ENCODE measurements around the gene SKAP1.
"Not testable (repeated sequence)": the region's sequence is repeated elsewhere in the genome, so short reads cannot be mapped to it uniquely, and the experiment has no call there.

The SKAP1 gene

DNA sequence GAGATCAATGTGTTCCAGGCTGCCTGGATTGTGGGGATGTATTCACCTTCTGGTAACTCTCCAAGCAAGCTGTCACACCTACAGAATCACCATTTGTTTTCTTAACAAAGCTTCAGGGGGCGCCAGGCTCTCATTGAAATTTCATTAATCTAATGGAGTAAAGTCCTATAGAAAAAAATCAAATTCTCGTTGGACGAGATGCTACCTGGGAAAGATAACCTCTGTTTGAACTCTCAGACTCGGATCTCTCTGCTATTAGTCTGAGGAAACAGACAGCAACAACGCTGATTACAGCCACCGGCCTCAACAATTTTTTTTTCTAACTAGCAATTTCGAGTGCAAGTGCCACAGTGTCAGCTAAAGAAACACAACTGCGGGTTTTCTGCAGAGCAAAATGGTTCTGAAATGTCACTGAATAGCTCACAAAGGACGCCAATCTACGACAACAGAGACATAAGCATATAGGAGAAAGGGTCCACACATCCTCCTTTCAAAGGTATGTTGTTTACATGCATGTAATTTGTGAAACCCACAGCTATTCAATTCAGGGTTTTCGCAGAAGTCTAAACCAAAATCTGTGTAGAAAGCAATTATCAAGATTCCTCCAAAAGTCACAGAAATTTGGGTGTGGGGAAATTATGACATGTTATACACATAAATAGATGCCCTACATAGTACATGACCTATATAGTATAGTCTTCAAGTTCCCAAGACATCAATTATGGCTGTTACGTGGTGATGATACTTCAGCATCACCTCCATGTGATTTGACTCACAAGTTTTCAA is 135.8 kb downstream of the SKAP1 start:
- DNase-seq (ENCODE audit: insufficient read length, low spot score) (no peak), FAIRE-seq (no peak)

DNA sequence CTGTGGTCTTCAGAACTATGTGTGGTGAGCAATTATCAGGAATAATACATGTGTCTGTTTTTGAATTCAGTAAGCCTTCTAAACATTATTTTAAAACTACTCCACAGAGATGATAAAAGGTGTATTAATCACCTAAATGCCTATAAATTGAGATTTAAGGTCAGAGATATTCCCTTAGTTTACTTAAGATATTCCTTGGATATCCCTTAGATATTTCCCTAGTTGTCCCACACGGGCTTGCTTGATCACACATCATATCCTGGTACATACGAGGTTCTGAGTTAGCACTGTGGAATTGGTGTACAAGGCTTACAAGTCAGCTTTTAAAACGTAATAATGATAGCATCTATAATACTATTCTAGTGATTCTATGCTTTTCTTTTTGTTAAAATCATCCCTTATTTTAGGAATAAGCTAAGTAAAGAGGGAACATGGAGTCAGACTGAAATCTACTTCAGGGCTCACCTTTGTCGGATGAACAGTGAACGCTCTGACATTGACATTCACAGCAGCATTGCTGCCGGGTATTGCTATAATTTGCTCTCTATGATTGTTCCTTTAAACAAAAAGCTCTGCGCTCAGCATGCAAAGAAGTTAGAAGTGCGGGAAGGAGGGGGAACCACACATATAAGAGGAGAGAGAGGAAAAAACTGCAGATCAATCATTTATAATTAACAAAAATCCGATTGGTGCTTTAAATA is 136.5 kb downstream of the SKAP1 start:
- DNase-seq (ENCODE audit: insufficient read length, low spot score), result no peak
- peak; percentile 57 for FAIRE-seq

DNA sequence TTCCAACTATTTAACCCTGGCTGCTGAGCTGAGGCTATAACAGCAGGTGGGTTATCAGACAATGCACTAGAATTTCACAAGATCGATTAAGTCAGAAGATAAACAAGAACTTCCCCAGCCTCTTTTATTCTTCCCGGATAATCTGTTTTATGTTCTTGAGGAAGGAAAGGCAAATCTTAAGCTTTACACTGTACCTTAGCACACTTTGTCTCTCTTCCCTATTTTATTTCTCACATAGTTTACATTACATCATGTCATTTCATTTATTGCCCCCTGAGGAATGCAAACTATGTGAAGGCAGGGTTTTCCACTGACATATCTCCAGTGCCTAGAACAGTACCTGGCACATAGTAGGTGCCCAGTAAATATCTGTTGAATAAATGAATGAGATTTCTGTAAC is 139.6 kb downstream of the SKAP1 start:
- peak; percentile 40 for FAIRE-seq
- no peak for DNase-seq (ENCODE audit: insufficient read length, low spot score)

DNA sequence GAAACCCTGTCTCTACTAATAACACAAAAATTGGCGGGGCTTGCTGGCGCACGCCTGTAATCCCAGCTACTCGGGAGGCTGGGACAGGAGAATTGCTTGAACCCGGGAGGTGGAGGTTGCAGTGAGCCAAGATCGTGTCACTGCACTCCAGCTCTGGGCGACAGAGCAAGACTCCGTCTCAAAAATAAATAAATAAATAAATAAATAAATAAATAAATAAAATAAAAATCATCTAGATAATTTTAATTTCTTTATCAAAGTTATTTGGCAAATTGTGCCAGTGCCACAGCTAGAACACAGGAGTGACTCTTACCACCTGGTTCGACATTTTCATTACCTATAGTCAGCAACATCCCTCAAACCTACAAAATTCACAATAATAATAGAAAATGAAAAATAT is 143.1 kb downstream of the SKAP1 start:
- not testable (repeated sequence) for DNase-seq (ENCODE audit: insufficient read length, low spot score); FAIRE-seq

DNA sequence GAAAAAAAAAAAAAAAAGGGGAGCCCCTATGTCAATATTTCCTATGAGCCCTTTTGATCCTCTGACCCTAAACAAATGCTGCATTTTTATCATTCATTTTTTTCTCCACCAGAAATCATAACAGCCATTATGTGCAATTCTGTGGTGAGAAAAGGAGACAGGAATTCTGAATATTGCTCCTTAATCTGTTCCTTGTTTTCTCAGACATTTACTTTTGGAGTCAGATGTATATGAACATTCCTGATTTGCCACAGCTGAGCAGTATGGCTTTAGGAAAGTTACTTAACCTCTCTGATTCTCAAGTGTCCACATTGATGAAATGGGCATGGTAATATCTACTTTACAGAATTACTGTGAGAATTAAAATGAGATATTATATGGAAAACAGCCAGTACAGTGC is 144.4 kb downstream of the SKAP1 start:
- no peak for DNase-seq (ENCODE audit: insufficient read length, low spot score)
- no peak for FAIRE-seq

DNA sequence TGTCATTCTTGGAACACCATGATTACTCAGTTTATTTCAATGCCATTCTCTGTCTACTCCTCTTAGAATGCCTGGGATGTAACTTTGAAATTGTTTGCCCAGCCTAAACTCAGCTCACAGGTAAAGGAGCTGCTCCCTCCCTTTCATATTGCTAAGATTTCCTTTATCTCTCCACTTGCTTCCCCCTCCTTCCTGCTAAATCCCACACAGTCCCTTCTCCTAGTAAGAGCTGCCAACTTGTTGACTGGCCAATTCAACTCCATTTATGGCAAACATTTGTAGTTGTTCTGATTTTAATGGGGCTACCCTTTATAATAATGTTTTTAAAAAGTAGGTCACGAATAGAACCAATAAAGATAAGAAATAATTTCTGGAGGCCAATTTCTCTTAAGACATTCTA is 146.1 kb downstream of the SKAP1 start:
- DNase-seq (ENCODE audit: insufficient read length, low spot score), result no peak
- no peak for FAIRE-seq

DNA sequence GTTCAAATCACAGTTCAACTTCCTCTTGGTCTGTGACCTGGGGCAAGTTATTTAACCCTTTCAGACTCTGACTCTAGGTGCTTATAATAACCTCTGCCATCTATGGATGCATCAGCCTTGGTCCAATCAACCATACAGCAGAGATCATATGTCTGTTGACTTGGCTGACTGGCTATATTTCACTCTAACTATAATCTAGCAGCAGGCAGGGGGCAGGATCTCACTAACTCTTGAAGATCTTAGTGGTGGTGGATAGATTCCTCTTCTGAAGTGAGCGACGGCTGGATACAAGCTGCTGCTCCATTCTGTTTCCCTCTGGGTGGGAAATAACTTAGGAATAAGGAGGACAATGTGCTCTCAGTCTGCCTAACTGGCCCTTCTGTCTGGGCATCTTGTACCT is 146.6 kb downstream of the SKAP1 start:
- DNase-seq (ENCODE audit: insufficient read length, low spot score) (no peak), FAIRE-seq (peak; percentile 63)

DNA sequence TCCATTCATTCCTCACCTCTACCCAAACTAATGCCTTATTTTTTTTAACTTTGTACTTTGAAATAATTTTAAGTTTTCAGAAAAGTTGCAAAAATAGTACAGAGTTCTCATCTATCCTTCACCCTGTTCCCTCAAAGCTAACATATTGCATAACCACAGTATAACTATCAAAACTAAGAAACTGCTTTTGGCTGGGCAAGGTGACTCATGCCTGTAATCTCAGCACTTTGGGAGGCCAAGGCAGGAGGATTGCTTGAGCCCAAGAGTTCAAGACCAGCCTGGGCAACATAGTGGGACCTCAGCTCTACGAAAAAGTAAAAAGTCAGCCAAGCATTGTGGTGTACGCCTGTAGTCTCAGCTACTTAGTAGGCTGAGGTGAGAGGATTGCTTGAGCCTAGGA is 147.7 kb downstream of the SKAP1 start:
- no peak for FAIRE-seq

DNA sequence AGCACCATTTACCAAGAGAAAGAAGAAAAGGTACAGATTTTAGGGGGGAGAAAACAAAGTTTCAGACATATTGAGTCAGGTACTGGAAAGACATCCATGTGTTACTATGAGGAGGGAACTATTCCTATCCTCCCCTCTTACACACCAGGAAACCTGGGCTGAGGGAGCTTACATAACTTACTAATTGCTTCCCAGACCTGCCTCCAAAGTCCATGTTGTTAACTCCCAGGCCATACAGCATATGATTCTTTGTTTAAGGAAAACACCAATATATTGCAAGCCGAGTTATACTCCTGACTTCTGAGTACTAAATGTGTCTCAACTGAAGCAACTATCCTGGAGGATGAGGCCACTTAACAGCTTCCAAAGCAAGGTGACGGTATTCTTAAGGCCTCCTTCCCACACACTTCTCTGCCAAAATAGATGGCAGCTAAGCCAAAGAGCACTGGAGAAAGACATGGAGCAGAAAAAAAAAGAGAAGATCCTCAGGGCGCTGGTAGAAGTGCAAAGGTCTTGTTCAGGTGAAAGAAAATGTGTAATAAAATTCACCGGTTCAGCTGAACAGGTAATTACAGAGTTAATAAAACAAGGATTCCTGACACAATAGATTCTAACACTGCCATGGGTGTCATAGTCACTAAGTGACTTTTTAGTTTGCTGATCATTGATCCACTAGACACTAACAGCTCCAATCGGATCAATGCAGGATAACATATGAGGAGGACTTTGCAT is 151.1 kb downstream of the SKAP1 start:
- FAIRE-seq (no peak), DNase-seq (ENCODE audit: insufficient read length, low spot score) (no peak)

More for the DNA sequence above, 147.7 kb downstream of the SKAP1 start:
- DNase-seq (ENCODE audit: insufficient read length, low spot score), result no peak

DNA sequence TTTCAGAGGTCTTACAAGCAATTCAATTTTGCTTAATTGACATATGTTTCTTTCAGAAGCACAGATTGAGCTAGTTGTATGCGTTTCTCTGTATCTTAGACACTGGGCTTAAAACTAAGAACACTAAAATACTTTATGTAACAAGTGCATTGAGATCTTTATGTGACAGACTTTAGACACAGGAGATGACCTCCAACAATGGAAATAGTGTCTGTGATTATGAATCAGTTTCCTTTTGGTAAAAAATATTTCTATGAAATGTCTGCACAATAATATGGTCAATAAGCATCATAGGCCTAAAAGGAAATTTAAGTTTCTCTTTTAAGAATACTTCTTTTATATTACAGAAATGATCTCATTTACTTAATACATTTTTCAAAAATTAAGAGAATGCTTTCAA is 153.2 kb downstream of the SKAP1 start:
- FAIRE-seq (no peak), DNase-seq (ENCODE audit: insufficient read length, low spot score) (no peak)

DNA sequence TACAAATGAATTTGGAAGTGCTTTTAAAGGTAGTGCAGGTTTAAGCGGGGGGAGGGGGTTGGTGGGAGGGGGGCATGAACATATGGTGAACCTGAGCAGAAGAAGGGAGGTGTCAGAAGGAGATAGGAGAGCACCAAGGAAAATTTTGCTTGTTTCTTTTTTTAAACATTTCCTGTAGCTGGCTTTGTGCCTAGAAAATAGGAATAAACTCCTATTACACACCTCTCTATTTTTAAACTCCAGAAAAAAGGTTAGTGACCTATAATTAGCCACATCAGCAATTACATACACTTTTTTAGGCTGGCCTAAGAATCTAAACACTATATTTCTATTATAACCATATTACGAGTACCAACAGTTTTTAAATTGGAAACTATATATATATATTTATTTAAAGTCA is 159.1 kb downstream of the SKAP1 start:
- no peak for DNase-seq (ENCODE audit: insufficient read length, low spot score)
- no peak for FAIRE-seq

DNA sequence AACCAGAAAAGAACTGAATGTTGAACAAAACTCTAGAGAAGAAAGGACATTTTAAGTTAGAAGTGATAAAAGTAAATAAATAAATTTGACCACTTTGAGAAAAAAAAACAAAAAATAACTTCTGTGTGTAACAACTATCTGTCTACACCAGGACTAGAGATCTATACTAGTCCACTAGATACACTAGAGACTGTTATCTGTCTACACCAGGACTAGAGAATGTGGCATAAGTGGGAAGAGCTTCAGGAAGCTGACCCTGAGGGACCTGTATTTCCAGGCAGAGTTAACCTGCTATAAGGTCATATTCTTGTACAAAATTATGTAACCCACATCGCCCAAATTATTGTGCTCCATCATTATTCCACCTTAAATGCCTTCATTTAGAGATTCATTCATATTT is 160.8 kb downstream of the SKAP1 start:
- FAIRE-seq (no peak), DNase-seq (ENCODE audit: insufficient read length, low spot score) (no peak)

DNA sequence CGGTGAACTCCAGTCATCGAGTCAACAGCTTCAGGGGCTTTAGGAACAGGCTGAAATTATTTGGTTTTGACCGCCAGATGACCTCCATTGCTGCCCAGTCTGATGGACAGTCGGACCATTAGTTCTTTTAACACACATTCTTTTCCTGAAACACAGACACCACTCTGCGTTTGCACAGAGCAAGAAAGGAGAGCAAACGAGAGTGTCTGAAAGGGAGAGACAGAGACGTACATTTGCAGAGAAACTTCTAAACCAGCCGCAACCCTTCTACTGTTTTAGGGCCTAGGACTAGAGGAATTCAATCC is 166.3 kb downstream of the SKAP1 start:
- FAIRE-seq, result peak; percentile 64
- no peak for DNase-seq (ENCODE audit: insufficient read length, low spot score)

DNA sequence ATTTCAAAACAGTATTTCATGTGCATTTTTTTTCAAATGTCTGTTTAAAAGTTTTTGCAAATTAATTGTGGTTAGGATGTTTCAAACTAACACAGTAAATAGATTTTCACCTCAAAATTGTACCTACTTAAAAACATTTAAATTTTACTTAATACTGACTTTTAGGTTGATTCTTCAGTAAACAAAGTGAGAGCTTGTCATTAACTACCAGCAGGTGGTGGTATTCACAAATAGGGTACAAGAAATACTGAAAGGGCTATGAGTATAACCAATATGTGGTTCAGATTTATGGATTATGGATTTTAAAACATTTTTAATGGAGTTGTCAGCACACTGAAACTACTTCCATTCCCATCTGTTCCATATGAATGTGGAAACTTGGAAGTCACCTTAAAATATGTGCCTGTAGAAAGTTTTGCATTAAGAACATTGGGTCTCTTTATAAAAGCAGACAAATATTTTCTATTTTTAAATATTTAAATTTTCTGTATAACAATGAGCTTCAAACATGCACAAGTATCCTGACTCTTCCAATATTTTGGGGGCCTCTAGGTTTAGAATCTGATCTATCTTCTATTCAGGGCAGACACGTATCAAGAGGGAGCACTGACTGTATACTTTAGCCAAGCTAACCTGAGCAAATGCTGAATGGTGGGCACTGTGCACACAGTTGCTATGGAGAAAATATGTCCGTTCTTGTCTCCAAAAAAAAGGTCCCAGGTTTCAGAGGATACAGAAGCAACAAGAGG is 166.9 kb downstream of the SKAP1 start:
- no peak for DNase-seq (ENCODE audit: insufficient read length, low spot score)

DNA sequence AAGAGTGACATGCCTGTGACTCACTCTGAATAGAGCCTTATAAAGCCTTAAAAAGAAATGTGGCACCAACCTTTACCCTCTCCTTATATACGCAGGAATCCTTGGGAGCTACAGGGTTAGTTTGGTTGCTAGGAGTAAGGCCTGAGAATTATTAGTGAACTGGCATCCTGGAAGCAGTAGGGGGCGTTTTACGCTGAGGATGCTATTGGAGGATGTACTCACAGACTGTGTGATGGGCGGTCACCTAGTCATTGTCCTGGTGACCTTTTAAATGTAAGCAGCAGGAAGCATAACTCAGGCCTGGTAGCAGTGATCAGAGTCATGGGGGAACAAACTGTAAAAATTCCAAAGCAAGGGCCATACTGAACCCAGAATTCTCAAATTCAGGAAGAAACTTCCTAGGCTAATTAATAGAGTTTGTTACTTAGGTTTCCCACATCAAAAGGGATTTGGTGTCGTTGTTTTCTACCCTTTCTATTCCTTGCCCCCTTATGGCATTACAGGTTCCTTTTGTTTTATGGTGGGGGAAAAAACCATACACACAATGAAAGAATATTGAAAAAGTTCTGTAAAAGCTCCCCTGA is 168.6 kb downstream of the SKAP1 start:
- peak; percentile 85 for FAIRE-seq
- peak; percentile 34 for DNase-seq (ENCODE audit: insufficient read length, low spot score)

More for the DNA sequence above, 166.9 kb downstream of the SKAP1 start:
- FAIRE-seq, result no peak

DNA sequence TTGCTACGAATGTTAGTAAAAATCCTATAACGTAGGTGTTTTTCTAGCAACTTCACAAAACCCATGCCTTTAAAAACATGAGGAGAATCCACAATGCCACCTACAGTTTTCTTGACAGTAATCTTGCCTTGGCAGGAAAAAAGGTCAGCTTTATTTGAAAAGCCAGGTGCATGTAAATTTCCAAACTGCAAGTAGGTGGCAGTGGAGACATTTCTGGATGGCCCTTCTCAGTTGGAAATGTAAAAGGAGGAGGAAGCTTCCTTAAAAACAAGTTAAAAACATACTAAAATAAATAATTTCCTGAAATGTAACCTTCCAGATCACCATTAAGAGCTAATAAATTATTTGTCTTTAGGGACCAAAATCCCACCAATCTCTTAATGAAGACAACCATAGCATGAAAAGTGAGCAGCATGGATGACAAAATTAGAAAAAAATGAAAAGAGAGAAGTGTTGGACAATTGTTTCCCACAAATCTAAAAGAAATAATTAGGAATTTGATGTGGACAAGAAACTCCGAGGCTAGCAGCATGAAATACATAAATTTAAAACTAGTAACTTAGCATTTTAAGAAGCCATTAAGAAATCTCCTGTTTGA is 170.2 kb downstream of the SKAP1 start:
- peak; percentile 31 for DNase-seq (ENCODE audit: insufficient read length, low spot score)
- FAIRE-seq, result peak; percentile 46

DNA sequence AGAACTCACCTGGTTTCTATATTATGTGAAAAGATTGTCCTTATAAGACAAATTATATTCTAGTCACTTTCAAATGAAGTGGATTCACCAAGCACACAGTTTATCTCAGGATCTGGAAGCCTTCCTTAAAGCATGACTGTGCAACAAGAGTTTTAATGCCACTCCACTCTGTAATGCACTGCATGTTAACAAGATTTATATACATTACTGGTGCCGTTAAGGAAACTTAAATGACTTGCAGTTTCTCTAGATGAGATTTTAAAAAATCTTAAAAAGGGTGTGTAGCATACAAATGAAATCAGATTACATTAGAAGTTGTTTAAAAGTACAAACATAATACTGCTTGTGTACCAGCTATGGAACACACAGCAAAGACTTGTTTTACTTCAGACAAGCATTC is 171.7 kb downstream of the SKAP1 start:
- DNase-seq (ENCODE audit: insufficient read length, low spot score) (no peak), FAIRE-seq (no peak)

DNA sequence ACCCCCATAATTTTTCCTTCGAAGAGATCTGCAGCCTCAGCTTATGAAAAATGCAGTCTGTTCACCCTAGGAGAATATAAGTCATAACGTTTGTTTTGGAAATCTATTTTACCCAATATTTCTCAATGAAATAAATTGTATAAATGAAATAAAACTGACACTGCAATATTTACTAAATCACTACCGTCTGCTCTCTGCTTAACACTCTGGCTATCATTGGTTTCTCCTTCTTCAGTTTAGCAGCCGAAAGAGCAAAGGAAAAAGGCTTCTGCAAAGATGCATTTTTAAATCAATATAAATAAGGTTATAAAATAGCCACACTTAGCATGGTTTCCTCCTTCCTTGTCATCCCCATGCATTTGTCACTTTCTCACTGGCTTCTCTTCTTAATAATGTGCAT is 174.3 kb downstream of the SKAP1 start:
- no peak for FAIRE-seq
- DNase-seq (ENCODE audit: insufficient read length, low spot score), result no peak

DNA sequence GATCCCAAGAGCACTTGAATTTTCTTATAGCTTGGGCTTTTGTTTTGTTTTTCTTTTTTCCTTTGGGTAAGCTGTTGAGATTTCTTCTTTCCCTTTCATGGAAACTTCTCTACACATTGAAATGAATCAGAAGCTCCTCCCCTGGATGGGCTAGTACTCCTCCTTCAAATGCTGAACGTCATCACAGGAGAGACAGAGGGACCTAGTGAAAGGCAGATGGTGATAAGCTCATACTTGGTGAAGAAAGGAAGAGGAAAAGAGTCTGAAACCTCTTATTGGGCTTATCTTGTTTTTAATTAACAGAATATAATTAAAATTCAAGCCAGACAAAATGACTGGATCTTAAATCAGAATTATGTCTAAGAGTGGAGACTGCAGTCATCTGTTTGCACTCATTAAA is 175.1 kb downstream of the SKAP1 start:
- DNase-seq (ENCODE audit: insufficient read length, low spot score) (no peak), FAIRE-seq (no peak)

DNA sequence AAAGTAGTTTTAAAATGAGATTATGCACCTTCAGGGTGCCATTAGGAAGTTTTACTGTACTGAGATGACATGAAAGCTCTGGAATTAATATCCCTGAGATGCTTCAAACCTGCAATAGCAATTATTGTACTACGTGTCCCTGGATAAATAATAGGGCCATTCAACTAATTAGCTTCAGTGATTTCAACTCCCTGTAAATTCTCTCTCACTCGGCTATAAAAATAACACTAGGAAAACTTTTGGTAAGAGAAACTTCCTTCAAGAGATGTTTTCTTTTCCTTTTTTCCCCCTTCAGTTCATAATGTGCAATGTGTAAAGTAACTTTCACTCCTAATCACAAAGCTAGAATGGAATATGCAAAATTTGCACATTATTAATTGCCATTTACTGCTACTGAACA is 176.0 kb downstream of the SKAP1 start:
- DNase-seq (ENCODE audit: insufficient read length, low spot score), result no peak
- FAIRE-seq, result no peak

Measured in HTR-8/SVneo (cell line).